NCI-H2029 treated with DMSO at 0.1 percent for 48 hours (cell line): ENCODE data around the gene HTR1E.
"Not testable (repeated sequence)": the region's sequence is repeated elsewhere in the genome, so short reads cannot be mapped to it uniquely, and the experiment has no call there.

ENCODE experiments used
- DNase-seq: peaks from one replicate; lab custom pipeline; 2025; lab: John Stamatoyannopoulos, UW

Gene HTR1E

GRCh38 chr6:86937219-86938079 lies at the start of gene HTR1E:
Gene HTR1E (plus strand): TSS chr6:86937528. CDS start chr6:87015335, 77,807 bp downstream.
- peak; percentile 3 for DNase-seq

DNA sequence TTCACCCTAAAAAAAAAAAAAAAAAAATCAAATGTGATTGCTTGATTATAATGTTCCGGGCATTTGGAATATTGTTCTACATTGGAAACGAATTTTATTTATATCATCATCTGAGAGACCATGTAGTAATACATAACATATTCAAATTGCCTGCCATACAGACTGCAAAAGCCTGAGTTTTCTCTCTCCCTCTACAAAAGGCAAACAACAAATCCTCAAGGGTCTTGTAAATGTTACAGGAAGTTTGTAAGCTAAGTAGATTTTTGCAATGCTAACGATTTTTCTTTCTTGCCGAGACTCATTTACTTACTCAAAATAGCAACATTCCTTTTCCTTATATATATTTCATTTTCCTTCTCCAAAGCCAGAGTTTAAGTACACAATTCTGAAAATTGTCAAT lies 49.0 kb upstream of the HTR1E start:
- no peak for DNase-seq

GRCh38 chr6:86897265-86897664 lies 40.1 kb upstream of the HTR1E start:
- DNase-seq = not testable (repeated sequence)

DNA sequence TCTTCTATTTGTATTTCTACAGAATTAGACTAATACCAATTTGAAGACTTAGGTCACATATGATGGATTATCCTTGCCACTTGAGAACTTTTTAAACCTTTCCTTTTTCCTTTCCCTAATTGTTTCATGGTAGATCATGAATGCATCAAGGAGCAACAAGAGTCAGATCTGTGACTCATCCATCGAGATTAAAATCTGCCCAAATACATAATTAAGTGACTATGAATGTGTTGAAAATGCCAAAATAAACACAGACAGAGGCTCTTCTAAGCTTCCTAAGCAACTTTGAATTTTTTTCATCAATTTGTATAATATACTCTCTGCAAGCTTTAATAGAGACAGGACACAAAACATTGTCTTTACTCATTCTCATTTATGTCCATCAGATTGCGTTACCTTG lies 23.5 kb upstream of the HTR1E start:
- no peak for DNase-seq

DNA sequence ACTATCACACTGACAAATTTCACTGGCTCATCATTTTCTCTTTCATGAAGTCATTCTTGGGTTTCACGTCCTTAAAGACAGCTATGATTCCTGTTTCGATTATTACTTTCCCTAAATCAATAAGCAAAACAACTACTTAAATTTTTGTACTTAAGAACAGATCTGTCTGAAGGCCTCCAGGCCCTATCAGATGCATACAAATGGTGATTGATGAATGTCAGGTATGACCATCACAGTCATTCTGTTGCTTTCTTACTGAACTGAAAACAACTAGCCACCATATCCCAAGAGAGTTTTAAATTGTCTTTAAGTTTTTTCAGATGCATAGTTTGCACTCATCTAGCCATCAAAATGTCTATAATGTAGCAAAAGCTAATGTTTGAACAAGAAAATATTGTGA lies 20.9 kb upstream of the HTR1E start:
- no peak for DNase-seq

- not testable (repeated sequence) for DNase-seq
Observed at GRCh38 chr6:86927138-86927537, 10.2 kb upstream of the HTR1E start.

- not testable (repeated sequence) for DNase-seq
Observed at GRCh38 chr6:86927859-86928258, 9.5 kb upstream of the HTR1E start.

DNA sequence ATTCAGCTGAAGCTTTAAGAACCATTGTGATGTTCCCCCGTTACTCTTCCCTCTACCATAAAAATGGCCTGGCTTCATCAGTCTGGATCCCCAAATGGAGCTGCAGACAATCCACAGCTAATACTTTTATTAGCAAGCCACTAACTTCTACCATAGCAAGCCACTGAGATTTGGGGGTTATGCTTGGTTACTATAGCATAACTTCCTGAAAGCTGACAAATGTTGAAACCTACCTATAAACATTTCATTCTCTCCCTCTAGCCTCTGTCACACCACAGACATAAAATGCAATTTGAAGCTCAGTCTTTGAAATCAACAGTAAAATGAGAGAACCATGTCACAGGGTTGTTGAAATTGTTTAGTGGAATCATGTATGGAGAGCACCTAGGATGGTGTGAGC lies 3.0 kb upstream of the HTR1E start:
- DNase-seq = no peak

GRCh38 chr6:86936834-86937218 lies 502 bp upstream of the HTR1E start:
- DNase-seq = no peak

GRCh38 chr6:86938814-86939213 lies 1.5 kb downstream of the HTR1E start:
- no peak for DNase-seq

- no peak for DNase-seq
Observed at GRCh38 chr6:86941461-86941860, 4.1 kb downstream of the HTR1E start.

GRCh38 chr6:86942769-86943516 lies 5.6 kb downstream of the HTR1E start:
- no peak for DNase-seq

DNA sequence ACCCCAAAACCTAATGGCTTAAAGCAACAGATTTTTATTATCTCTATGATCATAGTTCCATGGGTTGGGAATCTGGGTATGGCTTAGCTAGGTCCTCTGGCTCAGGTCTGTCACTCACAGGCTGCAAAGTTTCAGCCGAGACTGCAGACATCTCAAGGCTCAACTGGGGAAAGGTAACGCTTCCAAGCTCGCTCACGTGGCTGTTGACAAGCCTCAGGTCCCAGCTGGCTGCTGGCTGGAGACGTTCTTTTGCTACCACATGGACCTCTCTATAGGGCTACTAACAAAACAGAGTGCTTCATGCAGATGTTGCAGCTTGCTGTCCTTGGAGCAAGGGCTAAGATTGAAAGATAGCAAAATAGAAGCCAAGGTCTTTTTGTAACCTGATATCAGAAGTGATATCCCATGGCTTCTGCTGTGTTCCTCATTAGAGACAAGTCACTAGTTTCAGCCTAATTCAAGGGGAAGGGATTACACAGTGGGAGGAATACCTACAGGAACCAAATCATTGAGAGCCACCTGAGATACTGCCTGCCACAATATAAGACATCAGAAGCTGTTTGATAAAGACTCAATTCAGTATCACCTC lies 6.6 kb downstream of the HTR1E start:
- DNase-seq = no peak

- DNase-seq = no peak
Observed at GRCh38 chr6:86949771-86950170, 12.4 kb downstream of the HTR1E start.

GRCh38 chr6:86952991-86953390 lies 15.7 kb downstream of the HTR1E start:
- no peak for DNase-seq

DNA sequence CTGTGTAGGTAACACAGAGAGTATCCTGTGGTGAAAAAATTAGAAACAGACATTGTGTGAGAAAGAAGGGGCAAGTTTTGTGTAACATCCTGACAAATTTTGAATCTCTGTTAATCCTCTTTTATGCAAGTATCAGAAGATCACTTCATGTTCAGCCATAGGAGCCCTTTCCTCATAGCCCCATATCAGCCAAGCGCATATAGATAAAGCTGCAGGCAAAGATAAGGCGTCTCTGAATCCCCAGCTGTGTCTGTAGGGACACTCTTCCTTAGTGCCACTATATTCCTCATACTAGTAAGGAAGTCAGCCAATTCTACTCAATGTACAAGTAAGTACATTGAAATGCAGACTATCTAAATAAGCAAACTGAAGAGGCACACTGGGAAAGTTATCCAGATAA lies 22.3 kb downstream of the HTR1E start:
- no peak for DNase-seq

DNA sequence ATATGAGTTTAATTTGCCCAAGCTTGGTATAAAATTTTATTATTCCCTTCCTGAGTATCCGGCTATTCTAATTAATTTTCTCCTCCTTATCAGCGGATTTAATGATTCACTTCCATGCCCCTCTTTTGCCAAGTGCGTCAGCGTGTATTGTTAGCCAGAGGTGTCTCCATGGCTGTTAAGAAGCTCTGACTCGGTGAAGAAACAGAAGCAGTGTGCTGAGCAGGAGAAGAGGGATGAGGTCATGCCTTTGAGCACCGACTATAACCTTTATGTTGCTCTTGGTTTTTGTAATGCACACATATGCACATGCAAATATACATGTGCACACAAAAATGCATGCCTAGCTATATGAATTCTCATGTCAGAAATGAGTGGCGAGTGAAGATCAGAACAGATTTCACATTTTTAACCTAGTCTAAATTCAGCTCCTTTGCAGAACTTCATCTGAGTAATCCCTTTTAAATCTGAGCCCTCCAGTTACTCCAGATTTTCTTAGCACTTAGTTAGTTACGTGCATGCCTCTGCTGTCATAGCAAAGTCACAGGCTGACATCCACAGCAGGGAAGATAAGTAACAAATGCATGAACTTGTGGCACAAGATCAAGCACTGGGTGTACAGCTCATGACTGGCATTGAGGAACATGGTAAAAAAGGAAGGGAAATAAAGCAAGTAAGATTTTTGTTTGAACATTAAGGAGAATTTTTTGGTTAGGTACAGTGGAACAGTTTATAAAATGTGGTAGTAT lies 24.3 kb downstream of the HTR1E start:
- DNase-seq = no peak

DNA sequence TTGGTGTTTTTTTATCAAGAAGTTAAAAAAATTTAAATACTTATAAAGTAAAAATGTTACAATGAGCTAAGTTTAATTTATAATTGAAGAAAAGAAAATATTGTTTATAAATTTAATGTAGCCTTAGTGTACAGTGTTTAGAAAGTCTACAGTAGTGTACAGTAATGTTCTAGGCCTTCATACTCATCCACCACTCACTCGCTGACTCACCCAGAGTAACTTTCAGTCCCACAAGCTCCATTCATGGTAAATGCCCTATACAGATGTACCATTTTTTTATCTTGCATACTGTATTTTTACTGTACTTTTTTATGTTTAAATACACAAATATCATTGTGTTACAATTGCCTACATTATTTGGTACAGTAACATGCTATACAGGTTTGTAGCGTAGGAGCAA lies 26.0 kb downstream of the HTR1E start:
- DNase-seq = no peak

- no peak for DNase-seq
Observed at GRCh38 chr6:86964029-86964579, 26.8 kb downstream of the HTR1E start.

DNA sequence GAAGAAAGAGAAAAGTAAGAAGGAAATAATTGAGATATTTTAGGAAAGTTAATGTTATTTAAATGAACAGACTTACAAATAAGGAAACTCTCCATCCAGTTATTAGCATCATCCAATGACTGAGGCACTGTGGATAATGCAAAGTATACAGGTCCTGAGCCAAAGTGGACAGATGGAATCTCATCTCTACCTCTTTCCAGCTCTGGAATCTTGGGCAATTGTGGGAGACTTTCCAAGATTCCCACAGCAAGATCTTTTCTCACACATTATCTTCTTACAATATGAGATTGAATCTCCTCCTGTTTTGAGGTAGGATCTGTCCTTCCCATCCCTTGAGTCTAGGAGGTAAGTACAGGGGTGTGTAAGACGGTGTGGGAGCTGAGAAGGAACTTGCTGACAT lies 28.9 kb downstream of the HTR1E start:
- DNase-seq = no peak

- no peak for DNase-seq
Observed at GRCh38 chr6:86969573-86969972, 32.2 kb downstream of the HTR1E start.

DNA sequence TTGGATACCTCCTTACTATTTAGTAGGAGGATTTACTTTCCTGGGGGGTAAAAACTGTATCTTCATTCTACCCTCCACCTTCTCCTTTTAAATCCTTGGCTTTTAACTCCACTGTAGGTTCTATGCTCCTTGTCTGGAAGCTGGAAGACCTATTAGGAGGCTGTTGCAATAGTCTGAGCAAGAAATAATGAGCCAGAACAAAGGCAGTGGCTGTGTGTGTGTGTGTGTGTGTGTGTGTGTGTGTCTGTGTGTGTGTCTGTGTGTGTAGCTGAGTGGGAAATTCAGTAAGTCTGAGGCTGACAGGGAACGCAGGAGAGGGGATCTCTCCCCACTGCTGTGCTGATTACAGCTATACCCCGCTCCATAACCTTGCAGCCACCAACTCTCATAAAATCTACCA lies 35.8 kb downstream of the HTR1E start:
- DNase-seq = no peak
